HepG2 (cell line): ENCODE data around the gene TMEM14B. TPM values are rescaled to one million over a fixed set of nuclear protein-coding genes. Genes with fewer than 3 reads are reported as not detected.
A peak's percentile ranks its signal among the peaks of the same experiment; 100 is the strongest.

Experiments used
- ATM ChIP-seq: fragments of 450-650 bp; IDR thresholded peaks from 2 replicates; pipeline ENCODE4 v1.7.1; 2017; ENCODE audit warnings: mild to moderate bottlenecking, borderline replicate concordance
- CEBPG ChIP-seq: IDR thresholded peaks from 2 replicates; pipeline ENCODE4 v1.6.1; 2016
- HDAC2 ChIP-seq: sonication (generic); formaldehyde crosslinking; IDR thresholded peaks from 2 replicates; pipeline ENCODE4 v1.4.0; 2020; ENCODE audit warnings: missing genetic modification reagents
- PITX1 ChIP-seq: sonication (generic); formaldehyde crosslinking; IDR thresholded peaks from 2 replicates; pipeline ENCODE4 v1.5.1; 2020; ENCODE audit warnings: mild to moderate bottlenecking, missing genetic modification reagents
- POGZ ChIP-seq: sonication (generic); formaldehyde crosslinking; IDR thresholded peaks from 2 replicates; pipeline ENCODE4 v1.4.0; 2020; ENCODE audit warnings: mild to moderate bottlenecking, missing genetic modification reagents
- SOX6 ChIP-seq, 2 experiments: fragments of 450-650 bp in 1 of 2; sonication (generic) in 1 of 2; formaldehyde crosslinking in 1 of 2; IDR thresholded peaks; 2 replicates each; pipeline versions ENCODE4 v1.4.0 to v1.6.1; 2017 to 2020; ENCODE audit warnings: antibody characterized with exemption in 1 of 2, mild to moderate bottlenecking in 1 of 2, missing genetic modification reagents in 1 of 2
- SPEN ChIP-seq: sonication (generic); formaldehyde crosslinking; IDR thresholded peaks from 2 replicates; pipeline ENCODE4 v1.5.1; 2020; ENCODE audit warnings: low read depth, mild to moderate bottlenecking, missing genetic modification reagents
- XRCC5 ChIP-seq: fragments of 200-400 bp; formaldehyde crosslinking; optimal IDR thresholded peaks from 2 replicates; pipeline ENCODE3; 2017; ENCODE audit warnings: mild to moderate bottlenecking, low read length
- ZNF205 ChIP-seq: IDR thresholded peaks from 2 replicates; pipeline ENCODE4 v1.6.1; 2018; ENCODE audit warnings: missing biosample characterization, missing genetic modification reagents
- ZNF550 ChIP-seq: sonication (generic); formaldehyde crosslinking; IDR thresholded peaks from 2 replicates; pipeline ENCODE4 v1.4.0; 2020; ENCODE audit warnings: mild to moderate bottlenecking, missing genetic modification reagents, borderline replicate concordance
- ZNF572 ChIP-seq: sonication (generic); formaldehyde crosslinking; IDR thresholded peaks from 2 replicates; pipeline ENCODE4 v1.5.1; 2020; ENCODE audit warnings: mild to moderate bottlenecking, missing genetic modification reagents
- ZNF891 ChIP-seq: sonication (generic); formaldehyde crosslinking; IDR thresholded peaks from 2 replicates; pipeline ENCODE4 v1.5.0; 2020; ENCODE audit warnings: mild to moderate bottlenecking, missing genetic modification reagents
- polyA plus RNA-seq, 8 experiments: library from polyadenylated mRNA; depleted of rRNA in 3 of 8; stranded (reverse) in 7 of 8; unstranded in 1 of 8; fragments of >200 nt; fragmentation: Illumina TruSeq in 4 of 8; extraction: Trizol in 4 of 8; gene quantifications; 2 replicates each; pipeline versions ENCODE4 v1.2.1 to v1.2.3, GENCODE V29; 2011 to 2016; ENCODE audit warnings: low read depth in 4 of 8, missing spikeins in 1 of 8, mixed read lengths in 1 of 8; ENCODE audit not compliant: insufficient read depth in 1 of 8
- total RNA-seq, 5 experiments: library from RNA; depleted of rRNA; stranded (reverse); fragments of >200 nt; fragmentation: Illumina TruSeq; extraction: Trizol; gene quantifications; 2 replicates each; pipeline ENCODE4 v1.2.3, GENCODE V29; 2016; ENCODE audit warnings: low read depth in 1 of 5
- TF ChIP-seq, protein P1 (sequence below): sonication (generic); formaldehyde crosslinking; IDR thresholded peaks from 2 replicates; pipeline ENCODE4 v1.5.0; 2020; ENCODE audit warnings: missing genetic modification reagents, mild to moderate bottlenecking, borderline replicate concordance
- TF ChIP-seq, protein P2 (sequence below): sonication (generic); formaldehyde crosslinking; IDR thresholded peaks from 2 replicates; pipeline ENCODE4 v1.5.0; 2020; ENCODE audit warnings: missing genetic modification reagents, mild to moderate bottlenecking, borderline replicate concordance
- TF ChIP-seq, protein P3 (sequence below): IDR thresholded peaks from 2 replicates; pipeline ENCODE4 v1.6.1; 2012; ENCODE audit warnings: low read length, improper control_type of control experiment
- TF ChIP-seq, protein P4 (sequence below): sonication (generic); formaldehyde crosslinking; IDR thresholded peaks from 2 replicates; pipeline ENCODE4 v1.4.0; 2020; ENCODE audit warnings: missing genetic modification reagents, mild to moderate bottlenecking, borderline replicate concordance
- TF ChIP-seq, protein P5 (sequence below): sonication (generic); formaldehyde crosslinking; IDR thresholded peaks from 2 replicates; pipeline ENCODE4 v1.4.0; 2020; ENCODE audit warnings: missing genetic modification reagents
- TF ChIP-seq, protein P6 (sequence below): sonication (generic); formaldehyde crosslinking; IDR thresholded peaks from 2 replicates; pipeline ENCODE4 v1.4.0; 2020; ENCODE audit warnings: missing genetic modification reagents

TMEM14B gene
- total and polyA plus RNA-seq, 2 of the 13 experiments (the other 11 are each of a cell fraction or from before 2014, with no cell fraction given): 133 to 200 TPM

DNA sequence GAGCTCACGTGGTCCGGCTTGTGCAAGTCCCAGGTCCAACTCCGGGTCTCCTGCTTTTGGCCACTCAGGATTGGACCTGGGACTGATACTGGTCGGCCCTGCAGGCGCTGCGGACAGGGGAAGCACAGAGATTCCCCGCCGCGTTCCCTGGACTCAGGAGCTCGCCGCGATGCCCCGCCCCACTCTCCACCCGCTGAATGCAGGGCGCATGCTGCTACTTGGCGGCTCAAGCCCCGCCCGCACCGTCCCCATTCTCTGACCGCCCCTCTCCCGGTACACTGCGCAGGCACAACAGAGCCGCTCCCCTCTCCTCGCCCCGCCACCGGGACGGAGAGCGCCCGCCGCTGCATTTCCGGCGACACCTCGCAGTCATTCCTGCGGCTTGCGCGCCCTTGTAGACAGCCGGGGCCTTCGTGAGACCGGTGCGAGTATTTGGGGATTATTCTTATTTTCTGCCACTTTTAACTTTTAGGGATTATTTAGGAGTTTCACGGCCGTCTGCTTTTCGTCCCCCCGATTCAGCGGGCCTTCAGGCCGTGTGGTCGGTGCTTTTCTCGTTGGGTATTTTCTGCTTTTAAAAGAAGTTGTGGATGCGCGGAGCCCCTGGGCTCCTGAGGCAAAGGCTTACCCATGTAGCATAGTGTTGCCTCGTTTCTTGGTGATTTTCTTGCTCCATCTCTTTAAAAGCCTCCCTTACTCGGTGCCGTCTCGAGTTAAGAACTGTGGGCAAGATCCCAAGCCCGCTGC is 24.6 kb upstream of the TMEM14B start, which contains the start of gene TMEM14C (continued):
- TF ChIP-seq, protein P1, sequence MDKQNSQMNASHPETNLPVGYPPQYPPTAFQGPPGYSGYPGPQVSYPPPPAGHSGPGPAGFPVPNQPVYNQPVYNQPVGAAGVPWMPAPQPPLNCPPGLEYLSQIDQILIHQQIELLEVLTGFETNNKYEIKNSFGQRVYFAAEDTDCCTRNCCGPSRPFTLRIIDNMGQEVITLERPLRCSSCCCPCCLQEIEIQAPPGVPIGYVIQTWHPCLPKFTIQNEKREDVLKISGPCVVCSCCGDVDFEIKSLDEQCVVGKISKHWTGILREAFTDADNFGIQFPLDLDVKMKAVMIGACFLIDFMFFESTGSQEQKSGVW (CRISPR knock-in tag): no peak
- TF ChIP-seq, protein P2, sequence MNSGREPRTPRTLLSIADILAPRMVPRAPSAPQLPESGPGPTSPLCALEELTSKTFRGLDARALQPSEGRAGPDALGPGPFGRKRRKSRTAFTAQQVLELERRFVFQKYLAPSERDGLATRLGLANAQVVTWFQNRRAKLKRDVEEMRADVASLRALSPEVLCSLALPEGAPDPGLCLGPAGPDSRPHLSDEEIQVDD (CRISPR knock-in tag): no peak
- TF ChIP-seq, protein P3, sequence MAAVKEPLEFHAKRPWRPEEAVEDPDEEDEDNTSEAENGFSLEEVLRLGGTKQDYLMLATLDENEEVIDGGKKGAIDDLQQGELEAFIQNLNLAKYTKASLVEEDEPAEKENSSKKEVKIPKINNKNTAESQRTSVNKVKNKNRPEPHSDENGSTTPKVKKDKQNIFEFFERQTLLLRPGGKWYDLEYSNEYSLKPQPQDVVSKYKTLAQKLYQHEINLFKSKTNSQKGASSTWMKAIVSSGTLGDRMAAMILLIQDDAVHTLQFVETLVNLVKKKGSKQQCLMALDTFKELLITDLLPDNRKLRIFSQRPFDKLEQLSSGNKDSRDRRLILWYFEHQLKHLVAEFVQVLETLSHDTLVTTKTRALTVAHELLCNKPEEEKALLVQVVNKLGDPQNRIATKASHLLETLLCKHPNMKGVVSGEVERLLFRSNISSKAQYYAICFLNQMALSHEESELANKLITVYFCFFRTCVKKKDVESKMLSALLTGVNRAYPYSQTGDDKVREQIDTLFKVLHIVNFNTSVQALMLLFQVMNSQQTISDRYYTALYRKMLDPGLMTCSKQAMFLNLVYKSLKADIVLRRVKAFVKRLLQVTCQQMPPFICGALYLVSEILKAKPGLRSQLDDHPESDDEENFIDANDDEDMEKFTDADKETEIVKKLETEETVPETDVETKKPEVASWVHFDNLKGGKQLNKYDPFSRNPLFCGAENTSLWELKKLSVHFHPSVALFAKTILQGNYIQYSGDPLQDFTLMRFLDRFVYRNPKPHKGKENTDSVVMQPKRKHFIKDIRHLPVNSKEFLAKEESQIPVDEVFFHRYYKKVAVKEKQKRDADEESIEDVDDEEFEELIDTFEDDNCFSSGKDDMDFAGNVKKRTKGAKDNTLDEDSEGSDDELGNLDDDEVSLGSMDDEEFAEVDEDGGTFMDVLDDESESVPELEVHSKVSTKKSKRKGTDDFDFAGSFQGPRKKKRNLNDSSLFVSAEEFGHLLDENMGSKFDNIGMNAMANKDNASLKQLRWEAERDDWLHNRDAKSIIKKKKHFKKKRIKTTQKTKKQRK: no peak
- TF ChIP-seq ZNF572 (0 out of 2 replicates have a peak, but pooled peaks have one; percentile 62), ATM (no peak), ZNF891 (CRISPR knock-in tag) (0 out of 2 replicates have a peak, but pooled peaks have one; percentile 59), POGZ (CRISPR knock-in tag) (peak; percentile 91), ZNF550 (CRISPR knock-in tag) (no peak), XRCC5 (peak; percentile 95), CEBPG (CRISPR knock-in tag) (peak; percentile 92), ZNF205 (peak; percentile 75; the same call in 1 of the 2 replicates), SPEN (CRISPR knock-in tag) (peak; percentile 96), HDAC2 (CRISPR knock-in tag) (peak; percentile 88), PITX1 (CRISPR knock-in tag) (peak; percentile 78), SOX6 (IDR thresholded peaks at IDR 0.05) (no peak), SOX6 (CRISPR knock-in tag; IDR thresholded peaks at IDR 0.05) (peak; percentile 86)
- TF ChIP-seq, protein P4, sequence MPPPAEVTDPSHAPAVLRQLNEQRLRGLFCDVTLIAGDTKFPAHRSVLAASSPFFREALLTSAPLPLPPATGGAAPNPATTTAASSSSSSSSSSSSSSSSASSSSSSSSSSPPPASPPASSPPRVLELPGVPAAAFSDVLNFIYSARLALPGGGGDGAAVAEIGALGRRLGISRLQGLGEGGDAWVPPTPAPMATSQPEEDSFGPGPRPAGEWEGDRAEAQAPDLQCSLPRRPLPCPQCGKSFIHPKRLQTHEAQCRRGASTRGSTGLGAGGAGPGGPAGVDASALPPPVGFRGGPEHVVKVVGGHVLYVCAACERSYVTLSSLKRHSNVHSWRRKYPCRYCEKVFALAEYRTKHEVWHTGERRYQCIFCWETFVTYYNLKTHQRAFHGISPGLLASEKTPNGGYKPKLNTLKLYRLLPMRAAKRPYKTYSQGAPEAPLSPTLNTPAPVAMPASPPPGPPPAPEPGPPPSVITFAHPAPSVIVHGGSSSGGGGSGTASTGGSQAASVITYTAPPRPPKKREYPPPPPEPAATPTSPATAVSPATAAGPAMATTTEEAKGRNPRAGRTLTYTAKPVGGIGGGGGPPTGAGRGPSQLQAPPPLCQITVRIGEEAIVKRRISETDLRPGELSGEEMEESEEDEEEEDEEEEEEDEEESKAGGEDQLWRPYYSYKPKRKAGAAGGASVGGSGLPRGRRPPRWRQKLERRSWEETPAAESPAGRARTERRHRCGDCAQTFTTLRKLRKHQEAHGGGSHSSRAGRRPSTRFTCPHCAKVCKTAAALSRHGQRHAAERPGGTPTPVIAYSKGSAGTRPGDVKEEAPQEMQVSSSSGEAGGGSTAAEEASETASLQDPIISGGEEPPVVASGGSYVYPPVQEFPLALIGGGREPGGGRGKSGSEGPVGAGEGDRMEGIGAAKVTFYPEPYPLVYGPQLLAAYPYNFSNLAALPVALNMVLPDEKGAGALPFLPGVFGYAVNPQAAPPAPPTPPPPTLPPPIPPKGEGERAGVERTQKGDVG (CRISPR knock-in tag): peak; percentile 72; the same call in 1 of the 2 replicates
- TF ChIP-seq, protein P5, sequence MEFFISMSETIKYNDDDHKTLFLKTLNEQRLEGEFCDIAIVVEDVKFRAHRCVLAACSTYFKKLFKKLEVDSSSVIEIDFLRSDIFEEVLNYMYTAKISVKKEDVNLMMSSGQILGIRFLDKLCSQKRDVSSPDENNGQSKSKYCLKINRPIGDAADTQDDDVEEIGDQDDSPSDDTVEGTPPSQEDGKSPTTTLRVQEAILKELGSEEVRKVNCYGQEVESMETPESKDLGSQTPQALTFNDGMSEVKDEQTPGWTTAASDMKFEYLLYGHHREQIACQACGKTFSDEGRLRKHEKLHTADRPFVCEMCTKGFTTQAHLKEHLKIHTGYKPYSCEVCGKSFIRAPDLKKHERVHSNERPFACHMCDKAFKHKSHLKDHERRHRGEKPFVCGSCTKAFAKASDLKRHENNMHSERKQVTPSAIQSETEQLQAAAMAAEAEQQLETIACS: no peak
- TF ChIP-seq, protein P6, sequence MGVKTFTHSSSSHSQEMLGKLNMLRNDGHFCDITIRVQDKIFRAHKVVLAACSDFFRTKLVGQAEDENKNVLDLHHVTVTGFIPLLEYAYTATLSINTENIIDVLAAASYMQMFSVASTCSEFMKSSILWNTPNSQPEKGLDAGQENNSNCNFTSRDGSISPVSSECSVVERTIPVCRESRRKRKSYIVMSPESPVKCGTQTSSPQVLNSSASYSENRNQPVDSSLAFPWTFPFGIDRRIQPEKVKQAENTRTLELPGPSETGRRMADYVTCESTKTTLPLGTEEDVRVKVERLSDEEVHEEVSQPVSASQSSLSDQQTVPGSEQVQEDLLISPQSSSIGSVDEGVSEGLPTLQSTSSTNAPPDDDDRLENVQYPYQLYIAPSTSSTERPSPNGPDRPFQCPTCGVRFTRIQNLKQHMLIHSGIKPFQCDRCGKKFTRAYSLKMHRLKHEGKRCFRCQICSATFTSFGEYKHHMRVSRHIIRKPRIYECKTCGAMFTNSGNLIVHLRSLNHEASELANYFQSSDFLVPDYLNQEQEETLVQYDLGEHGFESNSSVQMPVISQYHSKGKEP: no peak
